ENCODE results near the gene EYS.

GRCh38 chr6:64255000-64255399 is 1452.0 kb downstream of the EYS start:
- TF ChIP-seq CTCF (IDR thresholded peaks at IDR 0.05; ENCODE audit: low read length) (no peak), EZH2phosphoT487 (IDR thresholded peaks at IDR 0.05; ENCODE audit: low read length) (no peak)

Data from MM.1S (cell line).